ENCODE results near the gene WDR37.

Gene WDR37

GRCh38 chr10:1096287-1096889 is 40.2 kb downstream of the WDR37 start:
- peaks cover 10% of the 10 kb centered on the region for H3K4me1 Mint-ChIP-seq
- H3K27ac Mint-ChIP-seq = no peak overlapping the region
- H3K9me3 Mint-ChIP-seq = no peaks in the 10 kb centered on the region
- H3K36me3 Mint-ChIP-seq (ENCODE audit: low read depth) = peaks cover 21% of the 10 kb centered on the region
- no peaks in the 10 kb centered on the region for H3K27me3 Mint-ChIP-seq (ENCODE audit: low read depth)
- TF ChIP-seq, protein P1, sequence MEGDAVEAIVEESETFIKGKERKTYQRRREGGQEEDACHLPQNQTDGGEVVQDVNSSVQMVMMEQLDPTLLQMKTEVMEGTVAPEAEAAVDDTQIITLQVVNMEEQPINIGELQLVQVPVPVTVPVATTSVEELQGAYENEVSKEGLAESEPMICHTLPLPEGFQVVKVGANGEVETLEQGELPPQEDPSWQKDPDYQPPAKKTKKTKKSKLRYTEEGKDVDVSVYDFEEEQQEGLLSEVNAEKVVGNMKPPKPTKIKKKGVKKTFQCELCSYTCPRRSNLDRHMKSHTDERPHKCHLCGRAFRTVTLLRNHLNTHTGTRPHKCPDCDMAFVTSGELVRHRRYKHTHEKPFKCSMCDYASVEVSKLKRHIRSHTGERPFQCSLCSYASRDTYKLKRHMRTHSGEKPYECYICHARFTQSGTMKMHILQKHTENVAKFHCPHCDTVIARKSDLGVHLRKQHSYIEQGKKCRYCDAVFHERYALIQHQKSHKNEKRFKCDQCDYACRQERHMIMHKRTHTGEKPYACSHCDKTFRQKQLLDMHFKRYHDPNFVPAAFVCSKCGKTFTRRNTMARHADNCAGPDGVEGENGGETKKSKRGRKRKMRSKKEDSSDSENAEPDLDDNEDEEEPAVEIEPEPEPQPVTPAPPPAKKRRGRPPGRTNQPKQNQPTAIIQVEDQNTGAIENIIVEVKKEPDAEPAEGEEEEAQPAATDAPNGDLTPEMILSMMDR (IDR thresholded peaks at IDR 0.05; ENCODE audit: unreplicated experiment in 3 of 3) = no peak
- no peak overlapping the region for H3K4me3 Mint-ChIP-seq

DNA sequence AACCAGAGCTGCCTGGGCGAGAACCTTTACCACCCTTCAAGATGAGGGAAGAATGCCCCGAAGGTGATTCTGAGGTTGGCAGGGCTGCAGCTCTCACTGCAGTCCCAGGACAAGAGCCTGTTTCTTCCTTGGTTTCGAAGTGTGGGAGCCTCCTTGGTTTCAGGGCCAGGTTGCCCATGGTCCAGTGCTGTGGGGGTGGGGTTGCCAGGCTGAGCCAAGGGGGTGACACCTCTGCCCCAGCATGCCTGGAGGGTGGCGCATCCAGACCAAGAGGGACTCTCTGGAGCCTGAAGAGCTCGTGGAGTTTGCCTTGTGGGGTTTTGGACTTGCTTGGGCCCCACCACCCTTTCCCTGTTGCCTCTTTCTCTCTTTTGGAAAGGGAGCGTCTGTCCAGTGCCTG is 41.3 kb downstream of the WDR37 start:
- Mint-ChIP-seq H3K27me3 (ENCODE audit: low read depth) (no peaks in the 10 kb centered on the region), H3K27ac (no peak overlapping the region), H3K9me3 (no peaks in the 10 kb centered on the region), H3K4me3 (no peak overlapping the region), H3K36me3 (ENCODE audit: low read depth) (peaks cover 28% of the 10 kb centered on the region), H3K4me1 (peaks cover 14% of the 10 kb centered on the region)
- TF ChIP-seq, protein P1 (IDR thresholded peaks at IDR 0.05; ENCODE audit: unreplicated experiment in 3 of 3) = no peak

- H3K4me1 Mint-ChIP-seq = peaks cover 14% of the 10 kb centered on the region
- no peak overlapping the region for H3K4me3 Mint-ChIP-seq
- no peaks in the 10 kb centered on the region for H3K27me3 Mint-ChIP-seq (ENCODE audit: low read depth)
- TF ChIP-seq, protein P1 (IDR thresholded peaks at IDR 0.05; ENCODE audit: unreplicated experiment in 3 of 3) = no peak
- H3K9me3 Mint-ChIP-seq = no peaks in the 10 kb centered on the region
- H3K27ac Mint-ChIP-seq = no peak overlapping the region
- peaks cover 53% of the 10 kb centered on the region for H3K36me3 Mint-ChIP-seq (ENCODE audit: low read depth)
These were observed 44.0 kb downstream of the WDR37 start for GRCh38 chr10:1100143-1100542.

DNA sequence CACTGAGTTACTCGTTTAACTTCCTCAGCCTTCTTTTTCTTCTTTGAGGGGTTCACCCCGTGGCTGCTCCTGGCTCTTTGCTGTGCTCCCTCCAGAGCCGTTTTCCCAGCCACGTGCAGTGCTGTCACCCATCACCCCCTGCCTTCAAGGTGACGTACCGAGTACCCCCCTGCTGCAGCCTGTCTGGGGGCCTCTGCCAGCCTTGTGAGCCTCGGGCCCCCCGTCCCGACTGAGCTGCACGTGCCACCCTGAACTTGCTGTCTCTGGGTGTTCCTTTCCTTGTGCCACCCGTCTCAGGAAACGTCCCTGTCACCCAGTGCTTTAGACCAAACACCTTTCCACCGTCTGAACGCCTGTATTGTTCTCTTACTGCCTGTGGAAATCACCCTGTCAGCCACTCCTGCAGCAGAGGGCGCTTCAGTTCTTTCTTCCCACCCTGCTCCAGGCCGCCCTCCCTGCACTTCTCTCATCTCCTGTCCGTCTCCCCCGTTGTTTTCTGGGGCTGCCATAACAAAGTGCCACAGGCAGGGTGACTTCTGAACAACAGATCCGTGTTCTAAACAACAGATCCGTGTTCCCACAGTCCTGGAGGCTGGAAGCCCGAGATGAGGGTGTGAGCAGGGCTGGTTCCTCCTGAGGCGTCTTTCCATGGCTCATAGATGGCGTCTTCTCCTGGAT is 44.6 kb downstream of the WDR37 start:
- Mint-ChIP-seq H3K9me3 (no peaks in the 10 kb centered on the region), H3K36me3 (ENCODE audit: low read depth) (peaks cover 59% of the 10 kb centered on the region), H3K4me3 (no peak overlapping the region), H3K27ac (peak overlapping the region in 1 of 3 experiments; percentile 1), H3K4me1 (peaks cover 14% of the 10 kb centered on the region), H3K27me3 (ENCODE audit: low read depth) (no peaks in the 10 kb centered on the region)
- TF ChIP-seq, protein P1 (IDR thresholded peaks at IDR 0.05; ENCODE audit: unreplicated experiment in 3 of 3) = no peak

DNA sequence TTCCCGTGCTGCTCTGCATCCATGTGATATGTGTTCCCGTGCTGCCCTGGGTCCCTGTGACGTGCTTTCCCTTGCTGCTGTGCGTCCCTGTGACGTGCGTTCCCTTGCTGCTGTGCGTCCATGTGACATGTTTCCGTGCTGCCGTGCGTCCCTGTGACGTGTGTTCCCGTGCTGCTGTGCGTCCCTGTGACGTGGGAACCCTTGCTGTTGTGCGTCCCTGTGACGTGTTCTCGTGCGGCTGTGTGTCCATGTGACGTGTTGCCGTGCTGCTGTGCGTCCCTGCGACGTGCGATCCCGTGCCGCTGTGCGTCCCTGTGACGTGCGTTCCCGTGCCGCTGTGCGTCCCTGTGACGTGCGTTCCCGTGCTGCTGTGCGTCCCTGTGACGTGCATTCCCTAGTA is 45.8 kb downstream of the WDR37 start:
- TF ChIP-seq, protein P1 (IDR thresholded peaks at IDR 0.05; ENCODE audit: unreplicated experiment in 3 of 3) = no peak
- peaks cover 14% of the 10 kb centered on the region for H3K4me1 Mint-ChIP-seq
- H3K27me3 Mint-ChIP-seq (ENCODE audit: low read depth) = no peaks in the 10 kb centered on the region
- H3K36me3 Mint-ChIP-seq (ENCODE audit: low read depth) = peaks cover 70% of the 10 kb centered on the region
- H3K4me3 Mint-ChIP-seq = no peak overlapping the region
- H3K27ac Mint-ChIP-seq = no peak overlapping the region
- H3K9me3 Mint-ChIP-seq = no peaks in the 10 kb centered on the region

GRCh38 chr10:1102416-1102815 is 46.2 kb downstream of the WDR37 start:
- Mint-ChIP-seq H3K27ac (no peak overlapping the region), H3K27me3 (ENCODE audit: low read depth) (no peaks in the 10 kb centered on the region), H3K4me3 (no peak overlapping the region), H3K4me1 (peaks cover 14% of the 10 kb centered on the region), H3K9me3 (no peaks in the 10 kb centered on the region), H3K36me3 (ENCODE audit: low read depth) (peaks cover 71% of the 10 kb centered on the region)
- TF ChIP-seq, protein P1 (IDR thresholded peaks at IDR 0.05; ENCODE audit: unreplicated experiment in 3 of 3) = no peak
